ENCODE measurements around the gene SLC9A8. TPM values are rescaled to one million over a fixed set of nuclear protein-coding genes. Genes with fewer than 3 reads are reported as not detected.

The SLC9A8 gene
- total and polyA plus RNA-seq, 2 of the 8 experiments (the other 6 are each of a cell fraction or from before 2014, with no cell fraction given), result 3.2 to 6.2 TPM

- WGBS, 2 experiments (ENCODE audit: extremely low coverage in 1 of 2, insufficient coverage in 1 of 2, insufficient read length in 1 of 2, insufficient replicate concordance in 2 of 2, low coverage in 1 of 2, low lambda C conversion rate in 2 of 2, missing lambda C conversion rate in 1 of 2), result 93% methylated on average over 29 of the region's 29 CpGs; no CpG with 5 or more reads in 1 of the 2 experiments
- DNase-seq (ENCODE audit: low read depth in 1 of 2, low spot score in 2 of 2), result no peak
- TF ChIP-seq SP1 (IDR thresholded peaks at IDR 0.05; ENCODE audit: low read depth, low read length), result no peak
- no peak for TF ChIP-seq BCL11A (IDR thresholded peaks at IDR 0.05; ENCODE audit: low read depth in 2 of 2, low read length in 2 of 2)
- TF ChIP-seq, protein P1, sequence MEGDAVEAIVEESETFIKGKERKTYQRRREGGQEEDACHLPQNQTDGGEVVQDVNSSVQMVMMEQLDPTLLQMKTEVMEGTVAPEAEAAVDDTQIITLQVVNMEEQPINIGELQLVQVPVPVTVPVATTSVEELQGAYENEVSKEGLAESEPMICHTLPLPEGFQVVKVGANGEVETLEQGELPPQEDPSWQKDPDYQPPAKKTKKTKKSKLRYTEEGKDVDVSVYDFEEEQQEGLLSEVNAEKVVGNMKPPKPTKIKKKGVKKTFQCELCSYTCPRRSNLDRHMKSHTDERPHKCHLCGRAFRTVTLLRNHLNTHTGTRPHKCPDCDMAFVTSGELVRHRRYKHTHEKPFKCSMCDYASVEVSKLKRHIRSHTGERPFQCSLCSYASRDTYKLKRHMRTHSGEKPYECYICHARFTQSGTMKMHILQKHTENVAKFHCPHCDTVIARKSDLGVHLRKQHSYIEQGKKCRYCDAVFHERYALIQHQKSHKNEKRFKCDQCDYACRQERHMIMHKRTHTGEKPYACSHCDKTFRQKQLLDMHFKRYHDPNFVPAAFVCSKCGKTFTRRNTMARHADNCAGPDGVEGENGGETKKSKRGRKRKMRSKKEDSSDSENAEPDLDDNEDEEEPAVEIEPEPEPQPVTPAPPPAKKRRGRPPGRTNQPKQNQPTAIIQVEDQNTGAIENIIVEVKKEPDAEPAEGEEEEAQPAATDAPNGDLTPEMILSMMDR (IDR thresholded peaks at IDR 0.05; ENCODE audit: control extremely low read depth in 1 of 3, insufficient read depth in 1 of 3, low read depth in 1 of 3, low read length in 3 of 3), result no peak
- no peak for TF ChIP-seq NRF1 (IDR thresholded peaks at IDR 0.05; ENCODE audit: low read depth, low read length)
- no peak for TF ChIP-seq POU5F1 (IDR thresholded peaks at IDR 0.05; ENCODE audit: low read depth, low read length)
- no peak for TF ChIP-seq RFX5 (IDR thresholded peaks at IDR 0.05; ENCODE audit: borderline replicate concordance, low read depth, low read length)
- TF ChIP-seq TAF7 (optimal IDR thresholded peaks at IDR 0.05; ENCODE audit: borderline replicate concordance, low read depth, low read length), result no peak
- TF ChIP-seq KDM1A (IDR thresholded peaks at IDR 0.05; ENCODE audit: borderline replicate concordance, low read length), result no peak
- TF ChIP-seq TCF12 (IDR thresholded peaks at IDR 0.05; ENCODE audit: low read depth, low read length), result no peak
- no peak for TF ChIP-seq RBBP5 (IDR thresholded peaks at IDR 0.05; ENCODE audit: borderline replicate concordance, low read depth, low read length)
- TF ChIP-seq BRCA1 (IDR thresholded peaks at IDR 0.05; ENCODE audit: low read depth, low read length), result no peak
These were observed 92.9 kb downstream of the SLC9A8 start for GRCh38 chr20:49905415-49906091.

More at GRCh38 chr20:49905415-49906091, 92.9 kb downstream of the SLC9A8 start:
- H4K5ac ChIP-seq (ENCODE audit: insufficient read length, low read depth, low read length), result no peak overlapping the region
- H3K4me3 ChIP-seq (ENCODE audit: extremely low read depth in 1 of 4, insufficient read depth in 2 of 4, low read depth in 3 of 4, low read length in 4 of 4), result no peak overlapping the region
- no peak overlapping the region for H3K4me2 ChIP-seq (ENCODE audit: insufficient read depth in 1 of 2, low read depth in 2 of 2, low read length in 2 of 2)
- H2BK5ac ChIP-seq (ENCODE audit: low read depth, low read length), result no peak overlapping the region
- no peak overlapping the region for H2AK5ac ChIP-seq (ENCODE audit: low read depth, low read length)
- H3K23ac ChIP-seq (ENCODE audit: insufficient read length), result no peak overlapping the region
- no peak overlapping the region for H3K18ac ChIP-seq (ENCODE audit: extremely low read depth, low read length)
- H4K20me1 ChIP-seq (replicated peaks in 1 of 2; ENCODE audit: control insufficient read depth in 1 of 2, insufficient read depth in 2 of 2, low read length in 2 of 2), result peaks cover 2 to 22% of the 10 kb centered on the region in 2 experiments
- no peak overlapping the region for H3K4ac ChIP-seq (replicated peaks; ENCODE audit: insufficient read length, low read depth, low read length)
- H2BK15ac ChIP-seq (ENCODE audit: low read length), result no peak overlapping the region
- no peaks in the 10 kb centered on the region for H3K4me1 ChIP-seq (replicated peaks in 1 of 4; ENCODE audit: control insufficient read depth in 3 of 4, insufficient read depth in 4 of 4, low read length in 3 of 4)
- CTCF ChIA-PET (ENCODE audit: partially characterized antibody), result interaction anchor here (0.8 to 16.4 kb wide), 6 partner anchors 8 to 369 kb away, joined by 3 to 199 read pairs (median 6); no protein-coding TSS in a partner anchor
- no peaks in the 10 kb centered on the region for H3K23me2 ChIP-seq (ENCODE audit: low read depth, low read length)
- H4K8ac ChIP-seq (ENCODE audit: extremely low read depth, insufficient read depth, low read length), result no peak overlapping the region
- peaks cover 3 to 29% (median 9%) of the 10 kb centered on the region in 4 experiments; a peak in 5 of 8 replicates for H3K36me3 ChIP-seq (ENCODE audit: control insufficient read depth in 2 of 4, insufficient read depth in 4 of 4, low read length in 3 of 4)
- H3K79me2 ChIP-seq (ENCODE audit: control insufficient read depth in 1 of 2, insufficient read depth in 2 of 2, low read length in 2 of 2), result peaks cover 0 to 12% of the 10 kb centered on the region in 2 experiments; a peak in 1 of 4 replicates
- no peak overlapping the region for H2BK120ac ChIP-seq (replicated peaks; ENCODE audit: low read depth, low read length)
- no peak overlapping the region for H3K27ac ChIP-seq (ENCODE audit: low read depth, low read length)
- no peaks in the 10 kb centered on the region for H3K27me3 ChIP-seq (replicated peaks in 1 of 4; ENCODE audit: control insufficient read depth in 3 of 4, extremely low read depth in 1 of 4, insufficient read depth in 3 of 4, low read length in 3 of 4)
- no peak overlapping the region for H2BK20ac ChIP-seq (ENCODE audit: low read length)
- no peak overlapping the region for H3K9ac ChIP-seq (replicated peaks in 1 of 4; ENCODE audit: extremely low read depth in 1 of 4, low read depth in 3 of 4, low read length in 3 of 4)
- POLR2A ChIA-PET (ENCODE audit: partially characterized antibody), result interaction anchor here (2.8 kb wide), 1 partner anchor 14 kb away, joined by 7 read pairs; no protein-coding TSS in a partner anchor
- no peak overlapping the region for H3K56ac ChIP-seq (replicated peaks; ENCODE audit: insufficient read length, low read depth, low read length)
- H2AFZ ChIP-seq (ENCODE audit: low read length), result no peak overlapping the region
- H4K91ac ChIP-seq (replicated peaks; ENCODE audit: insufficient read length, low read length), result no peak overlapping the region
- no peak overlapping the region for H3K14ac ChIP-seq (ENCODE audit: insufficient read length)
- FAIRE-seq, result no peak
- peaks cover 6% of the 10 kb centered on the region for H3K79me1 ChIP-seq (ENCODE audit: low read depth, low read length)
- H3K9me3 ChIP-seq (ENCODE audit: insufficient read depth in 2 of 2, low read depth in 1 of 2, low read length in 1 of 2), result no peaks in the 10 kb centered on the region
- H2BK12ac ChIP-seq (ENCODE audit: low read depth, low read length), result no peak overlapping the region

Measured in H1 (cell line).